HepG2 (cell line): ENCODE measurements around the gene SHOX. TPM values are rescaled to one million over a fixed set of nuclear protein-coding genes. Genes with fewer than 3 reads are reported as not detected.

ENCODE experiments used
- ATAC-seq: fragments of 200-7000 bp; cut with Tn5 transposase; 3 replicates; pipeline ENCODE4 v1.9.1; 2020; ENCODE audit warnings: mild to moderate bottlenecking, moderate library complexity
- BruUV-seq: library from RNA; stranded (reverse); fragments of 400-500 nt; replicated peaks from 2 replicates; lab custom pipeline; 2021; lab: Mats Ljungman, UMichigan
- CTCF ChIA-PET: fragments of 300-600 bp; formaldehyde crosslinking; extraction: SDS; loops from one replicate; lab custom pipeline; 2021; ENCODE audit warnings: low total read pairs, inconsistent platforms, low intra/inter-chr PET ratio; lab: Yijun Ruan, JAX
- POLR2A ChIA-PET: fragments of 350-600 bp; sonication (Branson Sonifier 250); formaldehyde crosslinking; loops from one replicate; lab custom pipeline; 2020; ENCODE audit warnings: antibody characterized with exemption, inconsistent platforms; lab: Yijun Ruan, JAX
- DNase-seq: peaks from one replicate; pipeline ENCODE4 v3.0.0-alpha.2; 2015; ENCODE audit warnings: low spot score
- FAIRE-seq: peaks from 3 replicates; lab custom pipeline; 2011; peaks lifted over from hg19 to GRCh38; lab: Jason Lieb, UNC
- H2AFZ ChIP-seq: one replicate; pipeline ENCODE4 v1.6.1; 2011; ENCODE audit warnings: low read length, inconsistent platforms
- H3K27ac ChIP-seq: fragments of 300-600 bp; 3 replicates; pipeline ENCODE4 v1.8.0; 2011; ENCODE audit warnings: mixed run types, mild to moderate bottlenecking, mixed read lengths, low read length, inconsistent platforms; ENCODE audit not compliant: insufficient read depth; ENCODE audit errors: extremely low read length
- H3K27me3 ChIP-seq, 2 experiments: fragments of 200-600 bp in 1 of 2; 2 replicates in 1 of 2; 3 replicates in 1 of 2; pipeline versions ENCODE4 v1.6.0 to v1.8.0; 2011; ENCODE audit warnings: low read length in 2 of 2, mild to moderate bottlenecking in 2 of 2, moderate library complexity in 2 of 2, inconsistent platforms in 1 of 2; ENCODE audit not compliant: insufficient read depth in 2 of 2, control insufficient read depth in 1 of 2
- H3K36me3 ChIP-seq, 2 experiments: fragments of 200-600 bp in 1 of 2; replicated peaks in 1 of 2; 2 replicates in 1 of 2; 3 replicates in 1 of 2; pipeline versions ENCODE4 v1.5.1 to v1.8.0; 2011; ENCODE audit warnings: low read length in 2 of 2, inconsistent platforms in 1 of 2; ENCODE audit not compliant: insufficient read depth in 2 of 2, control insufficient read depth in 1 of 2
- H3K4me1 ChIP-seq: 2 replicates; pipeline ENCODE4 v1.5.1; 2012; ENCODE audit warnings: low read length, inconsistent platforms; ENCODE audit not compliant: insufficient read depth
- H3K4me2 ChIP-seq: 2 replicates; pipeline ENCODE4 v1.6.0; 2011; ENCODE audit warnings: low read depth, low read length, inconsistent platforms
- H3K4me3 ChIP-seq, 3 experiments: fragments of 200-600 bp in 1 of 3; sonication (generic), shearing (Covaris generic) in 1 of 3; replicated peaks in 1 of 3; 2 replicates each; pipeline ENCODE4 v1.5.1; 2011 to 2016; ENCODE audit warnings: low read length in 3 of 3, inconsistent platforms in 2 of 3, low read depth in 2 of 3, mild to moderate bottlenecking in 2 of 3, control low read depth in 1 of 3, mixed read lengths in 1 of 3; ENCODE audit not compliant: insufficient read depth in 1 of 3
- H3K79me2 ChIP-seq: one replicate; pipeline ENCODE4 v1.6.1; 2011; ENCODE audit warnings: low read length, inconsistent platforms; ENCODE audit not compliant: insufficient read depth
- H3K9ac ChIP-seq: 2 replicates; pipeline ENCODE4 v1.6.0; 2011; ENCODE audit warnings: mild to moderate bottlenecking, low read depth, low read length, inconsistent platforms; ENCODE audit not compliant: insufficient read depth
- H3K9me3 ChIP-seq: 2 replicates; pipeline ENCODE4 v1.5.1; 2012; ENCODE audit warnings: mild to moderate bottlenecking, low read length
- H4K20me1 ChIP-seq: 2 replicates; pipeline ENCODE4 v1.6.0; 2011; ENCODE audit warnings: inconsistent platforms, mild to moderate bottlenecking, low read length, moderate library complexity; ENCODE audit not compliant: insufficient read depth
- ATF7 ChIP-seq, 2 experiments: fragments of 450-650 bp in 1 of 2; sonication (generic) in 1 of 2; formaldehyde crosslinking in 1 of 2; IDR thresholded peaks; 2 replicates each; pipeline versions ENCODE4 v1.4.0 to v1.6.1; 2016 to 2020; ENCODE audit warnings: antibody characterized with exemption in 1 of 2, mild to moderate bottlenecking in 1 of 2, missing genetic modification reagents in 1 of 2
- FOXA1 ChIP-seq, 2 experiments: fragments of 450-650 bp in 1 of 2; sonication (generic) in 1 of 2; formaldehyde crosslinking in 1 of 2; IDR thresholded peaks; 2 replicates each; pipeline versions ENCODE4 v1.4.0 to v1.6.1; 2016 to 2020; ENCODE audit warnings: missing genetic modification reagents in 1 of 2
- POGK ChIP-seq: sonication (generic); formaldehyde crosslinking; conservative IDR thresholded peaks from 2 replicates; pipeline ENCODE4 v1.8.0; 2022; ENCODE audit warnings: mild to moderate bottlenecking, moderate library complexity, missing genetic modification reagents
- TIGD3 ChIP-seq: sonication (generic); formaldehyde crosslinking; IDR thresholded peaks from 2 replicates; pipeline ENCODE4 v1.5.1; 2020; ENCODE audit warnings: mild to moderate bottlenecking, missing genetic modification reagents, borderline replicate concordance
- WIZ ChIP-seq: sonication (generic); formaldehyde crosslinking; IDR thresholded peaks from 2 replicates; pipeline ENCODE4 v1.5.1; 2020; ENCODE audit warnings: mild to moderate bottlenecking, missing genetic modification reagents
- ZKSCAN8 ChIP-seq: IDR thresholded peaks from 2 replicates; pipeline ENCODE4 v1.6.1; 2016; ENCODE audit warnings: borderline replicate concordance, missing genetic modification reagents, missing compliant biosample characterization
- ZNF10 ChIP-seq: sonication (generic); formaldehyde crosslinking; IDR thresholded peaks from 2 replicates; pipeline ENCODE4 v1.4.0; 2020; ENCODE audit warnings: mild to moderate bottlenecking, low read depth, missing genetic modification reagents, borderline replicate concordance
- ZNF230 ChIP-seq: sonication (generic); formaldehyde crosslinking; IDR thresholded peaks from 2 replicates; pipeline ENCODE4 v1.4.0; 2020; ENCODE audit warnings: mild to moderate bottlenecking, missing genetic modification reagents
- ZNF547 ChIP-seq: sonication (generic); formaldehyde crosslinking; IDR thresholded peaks from 2 replicates; pipeline ENCODE4 v1.5.1; 2020; ENCODE audit warnings: mild to moderate bottlenecking, missing genetic modification reagents
- ZNF720 ChIP-seq: sonication (generic); formaldehyde crosslinking; IDR thresholded peaks from 2 replicates; pipeline ENCODE4 v1.4.0; 2020; ENCODE audit warnings: missing genetic modification reagents
- ZNF761 ChIP-seq: sonication (generic); formaldehyde crosslinking; conservative IDR thresholded peaks from 2 replicates; pipeline ENCODE4 v1.4.0; 2020; ENCODE audit warnings: mild to moderate bottlenecking, missing genetic modification reagents
- ZSCAN30 ChIP-seq: sonication (generic); formaldehyde crosslinking; IDR thresholded peaks from 2 replicates; pipeline ENCODE4 v1.5.0; 2020; ENCODE audit warnings: mild to moderate bottlenecking, missing genetic modification reagents
- WGBS: methylation state at CpG from one replicate; pipeline ENCODE4 v1.1.6; 2017; ENCODE audit warnings: low lambda C conversion rate; 5-methylcytosine and 5-hydroxymethylcytosine counted together
- in situ Hi-C: cut with HindIII; loops from 2 replicates; pipeline ENCODE4 v1.10.0; 2017; ENCODE audit warnings: low pct_unique_long_range_greater_than_20kb; ENCODE audit not compliant: extremely low pct_ligation_motif_present
- intact Hi-C: fragments of 100-400 bp; cut with micrococcal nuclease; formaldehyde crosslinking; loops from one replicate; pipeline ENCODE4 v1.10.0; 2022; ENCODE audit not compliant: unreplicated experiment
- polyA plus RNA-seq, 8 experiments: library from polyadenylated mRNA; depleted of rRNA in 3 of 8; stranded (reverse) in 7 of 8; unstranded in 1 of 8; fragments of >200 nt; fragmentation: Illumina TruSeq in 4 of 8; extraction: Trizol in 4 of 8; gene quantifications; 2 replicates each; pipeline versions ENCODE4 v1.2.1 to v1.2.3, GENCODE V29; 2011 to 2016; ENCODE audit warnings: low read depth in 4 of 8, missing spikeins in 1 of 8, mixed read lengths in 1 of 8; ENCODE audit not compliant: insufficient read depth in 1 of 8
- total RNA-seq, 5 experiments: library from RNA; depleted of rRNA; stranded (reverse); fragments of >200 nt; fragmentation: Illumina TruSeq; extraction: Trizol; gene quantifications; 2 replicates each; pipeline ENCODE4 v1.2.3, GENCODE V29; 2016; ENCODE audit warnings: low read depth in 1 of 5

SHOX gene
- total and polyA plus RNA-seq, 2 of the 13 experiments (the other 11 are each of a cell fraction or from before 2014, with no cell fraction given): not detected

GRCh38 chrX:590693-591404 lies 39.7 kb upstream of the SHOX start:
- no peak overlapping the region for H3K4me3 ChIP-seq
- H3K36me3 ChIP-seq: no peaks in the 10 kb centered on the region
- no peak overlapping the region for H3K4me2 ChIP-seq
- H3K9ac ChIP-seq: no peak overlapping the region
- POLR2A ChIA-PET: no interaction called here
- H3K9me3 ChIP-seq: peaks cover 5% of the 10 kb centered on the region; the same call in 1 of the 2 replicates
- H3K27me3 ChIP-seq: peaks cover 0 to 8% of the 10 kb centered on the region in 2 experiments; a peak in 1 of 5 replicates
- no peak overlapping the region for H2AFZ ChIP-seq
- TF ChIP-seq WIZ (no peak), ZNF761 (no peak), ZNF230 (CRISPR knock-in tag) (no peak), ZKSCAN8 (CRISPR knock-in tag) (no peak)
- DNase-seq: no peak
- WGBS: 34% methylated on average over 24 of the region's 24 CpGs
- no peaks in the 10 kb centered on the region for H3K4me1 ChIP-seq
- BruUV-seq: no TSS peak
- in situ Hi-C loops (no loop called here), intact Hi-C loops (no loop called here)
- no peaks in the 10 kb centered on the region for H3K79me2 ChIP-seq
- ATAC-seq: no peak
- CTCF ChIA-PET: no interaction called here
- FAIRE-seq: no peak
- H4K20me1 ChIP-seq: no peaks in the 10 kb centered on the region
- no peak overlapping the region for H3K27ac ChIP-seq

- no peak overlapping the region for H2AFZ ChIP-seq
- ChIA-PET CTCF (no interaction called here), POLR2A (no interaction called here)
- BruUV-seq: no TSS peak
- H3K9me3 ChIP-seq: peaks cover 21% of the 10 kb centered on the region
- H3K4me2 ChIP-seq: no peak overlapping the region
- H4K20me1 ChIP-seq: no peaks in the 10 kb centered on the region
- WGBS: 18% methylated on average over 16 of the region's 18 CpGs
- no peak for ATAC-seq
- H3K36me3 ChIP-seq: no peaks in the 10 kb centered on the region
- no peaks in the 10 kb centered on the region for H3K27me3 ChIP-seq
- no peak overlapping the region for H3K9ac ChIP-seq
- no peak for DNase-seq
- H3K4me1 ChIP-seq: no peaks in the 10 kb centered on the region
- in situ Hi-C loops (no loop called here), intact Hi-C loops (no loop called here)
- H3K79me2 ChIP-seq: no peaks in the 10 kb centered on the region
- H3K4me3 ChIP-seq: no peak overlapping the region
- H3K27ac ChIP-seq: no peak overlapping the region
- FAIRE-seq: no peak
- TF ChIP-seq ZNF10 (no peak), ZSCAN30 (CRISPR knock-in tag) (no peak), ZNF720 (CRISPR knock-in tag) (no peak), FOXA1 (IDR thresholded peaks at IDR 0.05) (no peak), FOXA1 (CRISPR knock-in tag; IDR thresholded peaks at IDR 0.05) (no peak), ATF7 (IDR thresholded peaks at IDR 0.05) (no peak), ATF7 (CRISPR knock-in tag; IDR thresholded peaks at IDR 0.05) (no peak), POGK (no peak), ZNF547 (no peak), TIGD3 (CRISPR knock-in tag) (no peak)
These were observed 30.5 kb upstream of the SHOX start for GRCh38 chrX:599837-600715.
